ENCODE measurements around the gene DACH1.

GRCh38 chr13:71863254-71863865 is 3.6 kb downstream of the DACH1 start:
- TF ChIP-seq, protein P1, sequence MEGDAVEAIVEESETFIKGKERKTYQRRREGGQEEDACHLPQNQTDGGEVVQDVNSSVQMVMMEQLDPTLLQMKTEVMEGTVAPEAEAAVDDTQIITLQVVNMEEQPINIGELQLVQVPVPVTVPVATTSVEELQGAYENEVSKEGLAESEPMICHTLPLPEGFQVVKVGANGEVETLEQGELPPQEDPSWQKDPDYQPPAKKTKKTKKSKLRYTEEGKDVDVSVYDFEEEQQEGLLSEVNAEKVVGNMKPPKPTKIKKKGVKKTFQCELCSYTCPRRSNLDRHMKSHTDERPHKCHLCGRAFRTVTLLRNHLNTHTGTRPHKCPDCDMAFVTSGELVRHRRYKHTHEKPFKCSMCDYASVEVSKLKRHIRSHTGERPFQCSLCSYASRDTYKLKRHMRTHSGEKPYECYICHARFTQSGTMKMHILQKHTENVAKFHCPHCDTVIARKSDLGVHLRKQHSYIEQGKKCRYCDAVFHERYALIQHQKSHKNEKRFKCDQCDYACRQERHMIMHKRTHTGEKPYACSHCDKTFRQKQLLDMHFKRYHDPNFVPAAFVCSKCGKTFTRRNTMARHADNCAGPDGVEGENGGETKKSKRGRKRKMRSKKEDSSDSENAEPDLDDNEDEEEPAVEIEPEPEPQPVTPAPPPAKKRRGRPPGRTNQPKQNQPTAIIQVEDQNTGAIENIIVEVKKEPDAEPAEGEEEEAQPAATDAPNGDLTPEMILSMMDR (IDR thresholded peaks at IDR 0.05) = no peak
- no peak for TF ChIP-seq POLR2A (IDR thresholded peaks at IDR 0.05)

Measured in lower leg skin (tissue), 3 donors.